Measurements from ENCODE around the gene MRPS6. TPM values are rescaled to one million over a fixed set of nuclear protein-coding genes. Genes with fewer than 3 reads are reported as not detected.

MRPS6 gene
- total and polyA plus RNA-seq, 7 donors, result 41.0 to 118 (median 78.8) TPM

GRCh38 chr21:34083357-34083756 is 10.0 kb downstream of the MRPS6 start:
- Histone ChIP-seq H3K36me3 (no peaks in the 10 kb centered on the region), H3K27me3 (no peaks in the 10 kb centered on the region), H3K27ac (no peak overlapping the region), H3K4me1 (peaks cover 0 to 75% (median 63%) of the 10 kb centered on the region in 4 donors), H3K4me3 (no peak overlapping the region), H3K9me3 (no peaks in the 10 kb centered on the region)
- no peak for TF ChIP-seq POLR2AphosphoS5 (IDR thresholded peaks at IDR 0.05)
- TF ChIP-seq EP300 (IDR thresholded peaks at IDR 0.05), result no peak
- TF ChIP-seq, protein P1, sequence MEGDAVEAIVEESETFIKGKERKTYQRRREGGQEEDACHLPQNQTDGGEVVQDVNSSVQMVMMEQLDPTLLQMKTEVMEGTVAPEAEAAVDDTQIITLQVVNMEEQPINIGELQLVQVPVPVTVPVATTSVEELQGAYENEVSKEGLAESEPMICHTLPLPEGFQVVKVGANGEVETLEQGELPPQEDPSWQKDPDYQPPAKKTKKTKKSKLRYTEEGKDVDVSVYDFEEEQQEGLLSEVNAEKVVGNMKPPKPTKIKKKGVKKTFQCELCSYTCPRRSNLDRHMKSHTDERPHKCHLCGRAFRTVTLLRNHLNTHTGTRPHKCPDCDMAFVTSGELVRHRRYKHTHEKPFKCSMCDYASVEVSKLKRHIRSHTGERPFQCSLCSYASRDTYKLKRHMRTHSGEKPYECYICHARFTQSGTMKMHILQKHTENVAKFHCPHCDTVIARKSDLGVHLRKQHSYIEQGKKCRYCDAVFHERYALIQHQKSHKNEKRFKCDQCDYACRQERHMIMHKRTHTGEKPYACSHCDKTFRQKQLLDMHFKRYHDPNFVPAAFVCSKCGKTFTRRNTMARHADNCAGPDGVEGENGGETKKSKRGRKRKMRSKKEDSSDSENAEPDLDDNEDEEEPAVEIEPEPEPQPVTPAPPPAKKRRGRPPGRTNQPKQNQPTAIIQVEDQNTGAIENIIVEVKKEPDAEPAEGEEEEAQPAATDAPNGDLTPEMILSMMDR (IDR thresholded peaks at IDR 0.05), result no peak
- TF ChIP-seq POLR2A (IDR thresholded peaks at IDR 0.05), result no peak
- intact Hi-C loops (cut with DNase I), result no loop called here
- DNase-seq, result no peak
- 89 to 95% methylated on average over 3 of the region's 3 CpGs for WGBS, 2 donors

DNA sequence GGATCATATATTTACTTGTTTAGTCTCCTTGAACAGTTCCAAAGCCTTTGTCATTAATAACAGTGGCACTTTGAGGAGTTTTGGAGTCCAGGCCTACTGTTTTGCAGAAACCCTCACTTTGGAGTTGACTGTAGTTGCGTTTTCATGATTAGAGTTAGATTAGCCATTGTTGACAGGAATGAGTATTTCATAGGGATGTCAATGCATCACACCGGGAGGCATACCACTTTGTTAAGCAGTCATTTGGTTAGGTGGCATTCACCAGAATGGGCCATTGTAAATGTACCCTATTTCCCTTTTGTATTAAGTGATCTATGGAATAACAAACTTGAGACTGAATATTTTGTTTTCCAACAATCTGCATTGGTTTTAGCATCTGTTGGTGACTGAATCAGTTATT is 11.8 kb downstream of the MRPS6 start:
- Histone ChIP-seq H3K9me3 (no peaks in the 10 kb centered on the region), H3K27ac (no peak overlapping the region), H3K27me3 (no peaks in the 10 kb centered on the region), H3K36me3 (no peaks in the 10 kb centered on the region), H3K4me3 (no peak overlapping the region), H3K4me1 (peaks cover 0 to 73% (median 61%) of the 10 kb centered on the region in 4 donors)
- TF ChIP-seq POLR2AphosphoS5 (IDR thresholded peaks at IDR 0.05) (no peak), POLR2A (IDR thresholded peaks at IDR 0.05) (no peak), EP300 (IDR thresholded peaks at IDR 0.05) (no peak)
- TF ChIP-seq, protein P1 (IDR thresholded peaks at IDR 0.05), result no peak
- WGBS, 2 donors, result 87 to 92% methylated on average over 2 of the region's 2 CpGs
- intact Hi-C loops (cut with DNase I), result no loop called here
- DNase-seq, result no peak

DNA sequence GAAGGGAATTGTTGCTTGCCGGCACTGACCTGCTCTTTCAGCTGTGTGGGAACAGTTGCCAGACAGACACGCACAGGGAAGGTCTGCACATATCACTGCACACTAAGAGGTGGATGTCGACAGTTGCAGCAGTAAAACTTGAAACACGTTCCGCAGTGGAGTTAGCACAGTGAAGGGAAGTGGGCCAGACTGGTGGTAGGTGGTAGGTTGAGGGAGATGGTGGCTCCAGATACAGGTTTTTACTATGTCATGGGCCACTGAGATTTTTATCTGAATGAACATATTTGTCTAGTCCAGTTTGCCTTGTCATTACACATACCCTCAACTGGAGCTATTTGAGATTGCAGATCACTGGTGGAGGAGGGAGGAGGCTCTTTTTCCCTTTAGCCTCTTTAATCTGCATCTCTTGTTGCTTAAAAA is 13.5 kb downstream of the MRPS6 start:
- no peak for TF ChIP-seq POLR2AphosphoS5 (IDR thresholded peaks at IDR 0.05)
- Histone ChIP-seq H3K9me3 (no peaks in the 10 kb centered on the region), H3K4me3 (no peak overlapping the region), H3K4me1 (peaks cover 0 to 73% (median 62%) of the 10 kb centered on the region in 4 donors), H3K27ac (peak overlapping the region in 1 of 4 donors; percentile 7), H3K36me3 (no peaks in the 10 kb centered on the region), H3K27me3 (no peaks in the 10 kb centered on the region)
- intact Hi-C loops (cut with DNase I), result no loop called here
- DNase-seq, result no peak
- WGBS, 2 donors, result 75 to 91% methylated on average over 5 of the region's 5 CpGs

DNA sequence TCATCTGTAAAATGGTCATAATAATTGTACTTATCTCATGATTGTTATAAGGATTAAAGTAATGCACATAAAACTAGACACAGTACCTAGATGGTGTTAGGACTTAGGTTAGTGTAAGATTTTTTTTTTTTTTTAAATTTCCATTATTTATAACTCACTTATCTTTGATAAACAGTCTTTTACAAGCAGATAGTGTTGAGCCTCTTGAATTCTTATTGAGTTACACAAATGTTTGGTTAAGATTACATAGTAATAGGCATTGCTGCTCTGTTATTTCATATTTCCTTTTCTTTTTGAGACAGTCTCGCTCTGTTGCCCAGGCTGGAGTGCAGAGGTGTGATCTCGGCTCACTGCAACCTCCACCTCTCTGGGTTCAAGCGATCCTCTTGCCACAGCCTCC is 15.4 kb downstream of the MRPS6 start:
- Histone ChIP-seq H3K9me3 (no peaks in the 10 kb centered on the region), H3K36me3 (no peaks in the 10 kb centered on the region), H3K27me3 (no peaks in the 10 kb centered on the region), H3K27ac (no peak overlapping the region), H3K4me1 (peaks cover 0 to 74% (median 61%) of the 10 kb centered on the region in 4 donors), H3K4me3 (no peak overlapping the region)
- no peak for DNase-seq
- WGBS, 2 donors, result 97 to 98% methylated on average over 3 of the region's 3 CpGs
- intact Hi-C loops (cut with DNase I), result no loop called here
- TF ChIP-seq EP300 (IDR thresholded peaks at IDR 0.05) (no peak), POLR2AphosphoS5 (IDR thresholded peaks at IDR 0.05) (no peak), POLR2A (IDR thresholded peaks at IDR 0.05) (no peak)
- TF ChIP-seq, protein P1 (IDR thresholded peaks at IDR 0.05), result no peak

DNA sequence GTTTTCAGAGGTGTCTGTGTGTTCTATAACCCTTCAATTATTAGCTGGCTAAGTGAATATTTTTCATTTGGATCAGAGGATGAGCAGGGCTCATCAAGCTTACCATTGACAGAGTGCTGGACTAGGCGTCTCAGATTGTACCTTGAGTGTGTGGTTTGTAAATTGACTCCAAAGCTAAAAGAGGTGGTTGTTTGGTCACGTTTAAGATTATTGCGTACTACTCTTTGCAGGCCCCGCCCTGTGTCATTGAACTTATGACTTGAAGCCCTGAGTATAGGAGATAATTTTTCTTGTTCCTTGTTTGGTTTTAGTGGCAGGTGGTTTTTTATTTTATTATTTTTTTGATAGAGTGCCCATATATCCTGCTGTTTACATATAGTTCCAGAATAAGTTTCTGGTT is 17.7 kb downstream of the MRPS6 start:
- Histone ChIP-seq H3K4me3 (no peak overlapping the region), H3K27ac (peak overlapping the region in 1 of 4 donors; percentile 8), H3K36me3 (peaks cover 7 to 13% (median 12%) of the 10 kb centered on the region in 4 donors), H3K27me3 (no peaks in the 10 kb centered on the region), H3K4me1 (peaks cover 0 to 77% (median 67%) of the 10 kb centered on the region in 4 donors), H3K9me3 (no peaks in the 10 kb centered on the region)
- intact Hi-C loops (cut with DNase I), result no loop called here
- no peak for DNase-seq
- TF ChIP-seq POLR2A (IDR thresholded peaks at IDR 0.05), result no peak
- no peak for TF ChIP-seq POLR2AphosphoS5 (IDR thresholded peaks at IDR 0.05)
- no peak for TF ChIP-seq EP300 (IDR thresholded peaks at IDR 0.05)
- TF ChIP-seq, protein P1 (IDR thresholded peaks at IDR 0.05), result no peak
- WGBS, 2 donors, result 37 to 76% methylated on average over 4 of the region's 4 CpGs
